IMR-90 (cell line): ENCODE measurements around the gene SLC37A3. TPM values are rescaled to one million over a fixed set of nuclear protein-coding genes. Genes with fewer than 3 reads are reported as not detected.

Experiments used
- ATAC-seq: fragments of 200-7000 bp; cut with Tn5 transposase; 2 replicates; pipeline ENCODE4 v1.9.1; 2020; ENCODE audit warnings: low read depth, mild to moderate bottlenecking, moderate library complexity
- BruUV-seq: library from RNA; stranded (reverse); fragments of 400-500 nt; replicated peaks from 2 replicates; lab custom pipeline; 2021; lab: Mats Ljungman, UMichigan
- CTCF ChIA-PET: fragments of 300-600 bp; formaldehyde crosslinking; extraction: SDS; loops from one replicate; lab custom pipeline; 2021; ENCODE audit warnings: antibody characterized with exemption; lab: Yijun Ruan, JAX
- POLR2A ChIA-PET: fragments of 300-600 bp; sonication (Branson Sonifier 250); formaldehyde crosslinking; loops from one replicate; lab custom pipeline; 2022; ENCODE audit warnings: antibody characterized with exemption; ENCODE audit not compliant: unreplicated experiment; lab: Charles Lee
- DNase-seq: peaks from one replicate; pipeline ENCODE4 v3.0.0; 2013
- H2AFZ ChIP-seq: replicated peaks from 2 replicates; pipeline ENCODE3; 2013; ENCODE audit warnings: low read length, mild to moderate bottlenecking; ENCODE audit not compliant: poor library complexity
- H2AK5ac ChIP-seq: 2 replicates; pipeline ENCODE4 v1.6.1; 2013; ENCODE audit warnings: low read depth, low read length, inconsistent platforms
- H2AK9ac ChIP-seq: replicated peaks from 2 replicates; pipeline ENCODE3; 2013; ENCODE audit warnings: mild to moderate bottlenecking, low read depth, low read length, moderate library complexity; ENCODE audit not compliant: poor library complexity
- H2BK120ac ChIP-seq: 2 replicates; pipeline ENCODE4 v1.6.1; 2013; ENCODE audit warnings: low read depth, low read length, inconsistent platforms
- H2BK15ac ChIP-seq: 3 replicates; pipeline ENCODE4 v1.6.1; 2013; ENCODE audit warnings: low read depth, low read length, inconsistent platforms
- H2BK20ac ChIP-seq: 2 replicates; pipeline ENCODE4 v1.6.1; 2013; ENCODE audit warnings: low read depth, mild to moderate bottlenecking, inconsistent platforms, low read length, moderate library complexity
- H2BK5ac ChIP-seq: 2 replicates; pipeline ENCODE4 v1.6.1; 2013; ENCODE audit warnings: mild to moderate bottlenecking, low read depth, low read length, inconsistent platforms; ENCODE audit not compliant: poor library complexity, severe bottlenecking
- H3K14ac ChIP-seq: replicated peaks from 2 replicates; pipeline ENCODE4 v1.6.1; 2013; ENCODE audit warnings: low read depth, low read length, inconsistent platforms
- H3K18ac ChIP-seq: 2 replicates; pipeline ENCODE4 v1.6.1; 2013; ENCODE audit warnings: low read depth, low read length, control low read depth
- H3K23ac ChIP-seq: 2 replicates; pipeline ENCODE4 v1.6.1; 2013; ENCODE audit warnings: low read depth, low read length, inconsistent platforms
- H3K27ac ChIP-seq: 2 replicates; pipeline ENCODE4 v1.5.1; 2013; ENCODE audit warnings: mild to moderate bottlenecking, control low read depth, low read length; ENCODE audit not compliant: insufficient read depth
- H3K27me3 ChIP-seq: 2 replicates; pipeline ENCODE4 v1.6.1; 2013; ENCODE audit warnings: low read length; ENCODE audit not compliant: control insufficient read depth, insufficient read depth
- H3K36me3 ChIP-seq: 2 replicates; pipeline ENCODE4 v1.6.1; 2013; ENCODE audit warnings: low read length, mixed read lengths; ENCODE audit not compliant: control insufficient read depth, insufficient read depth
- H3K4ac ChIP-seq: 2 replicates; pipeline ENCODE4 v1.6.1; 2013; ENCODE audit warnings: low read depth, low read length, inconsistent platforms
- H3K4me1 ChIP-seq: 2 replicates; pipeline ENCODE4 v1.6.1; 2013; ENCODE audit warnings: low read length, mixed read lengths; ENCODE audit not compliant: control insufficient read depth, insufficient read depth
- H3K4me2 ChIP-seq: 2 replicates; pipeline ENCODE4 v1.6.1; 2013; ENCODE audit warnings: low read depth, mild to moderate bottlenecking, control low read depth, low read length, moderate library complexity
- H3K4me3 ChIP-seq: 2 replicates; pipeline ENCODE4 v1.5.1; 2013; ENCODE audit warnings: low read depth, mild to moderate bottlenecking, control low read depth, low read length, moderate library complexity; ENCODE audit not compliant: insufficient read depth
- H3K56ac ChIP-seq: 2 replicates; pipeline ENCODE4 v1.6.1; 2013; ENCODE audit warnings: low read length, inconsistent platforms; ENCODE audit not compliant: insufficient read depth; ENCODE audit errors: extremely low read depth
- H3K79me1 ChIP-seq, 2 experiments: 2 replicates each; pipeline ENCODE4 v1.6.1; 2013; ENCODE audit warnings: low read length in 2 of 2, inconsistent platforms in 1 of 2, low read depth in 1 of 2
- H3K9ac ChIP-seq: 2 replicates; pipeline ENCODE4 v1.6.1; 2013; ENCODE audit warnings: low read depth, low read length, control low read depth
- H3K9me1 ChIP-seq: 2 replicates; pipeline ENCODE4 v1.6.1; 2013; ENCODE audit warnings: low read length, inconsistent platforms; ENCODE audit not compliant: insufficient read depth
- H3K9me3 ChIP-seq: 2 replicates; pipeline ENCODE4 v1.6.1; 2013; ENCODE audit warnings: low read length; ENCODE audit not compliant: control insufficient read depth, insufficient read depth
- H4K20me1 ChIP-seq: 2 replicates; pipeline ENCODE4 v1.6.1; 2013; ENCODE audit warnings: low read length, inconsistent platforms; ENCODE audit not compliant: insufficient read depth
- H4K5ac ChIP-seq: 2 replicates; pipeline ENCODE4 v1.6.1; 2013; ENCODE audit warnings: mild to moderate bottlenecking, low read depth, low read length, control low read depth
- H4K8ac ChIP-seq, 2 experiments: 2 replicates each; pipeline ENCODE4 v1.6.1; 2013; ENCODE audit warnings: low read depth in 2 of 2, low read length in 2 of 2, control low read depth in 1 of 2, inconsistent platforms in 1 of 2
- H4K91ac ChIP-seq: 2 replicates; pipeline ENCODE4 v1.6.1; 2013; ENCODE audit warnings: low read depth, low read length, inconsistent platforms; ENCODE audit not compliant: insufficient read depth
- BHLHE40 ChIP-seq: fragments of 150-350 bp; IDR thresholded peaks from 2 replicates; pipeline ENCODE4 v1.6.1; 2016; ENCODE audit warnings: mild to moderate bottlenecking, low read depth, low read length
- CEBPB ChIP-seq: IDR thresholded peaks from 2 replicates; pipeline ENCODE4 v1.6.1; 2012; ENCODE audit warnings: low read depth, low read length, improper control_type of control experiment
- CHD1 ChIP-seq: IDR thresholded peaks from 2 replicates; pipeline ENCODE4 v1.6.1; 2012; ENCODE audit warnings: low read depth, low read length, improper control_type of control experiment
- ELK1 ChIP-seq: fragments of 150-350 bp; IDR thresholded peaks from 2 replicates; pipeline ENCODE4 v1.6.1; 2016; ENCODE audit warnings: low read depth, mild to moderate bottlenecking, low read length, moderate library complexity, borderline replicate concordance
- FOS ChIP-seq: fragments of 150-350 bp; IDR thresholded peaks from 2 replicates; pipeline ENCODE4 v1.6.1; 2016; ENCODE audit warnings: low read depth, low read length
- MAFK ChIP-seq: IDR thresholded peaks from 2 replicates; pipeline ENCODE4 v1.6.1; 2012; ENCODE audit warnings: low read depth, low read length, improper control_type of control experiment
- MAZ ChIP-seq: IDR thresholded peaks from 2 replicates; pipeline ENCODE4 v1.6.1; 2012; ENCODE audit warnings: low read depth, mild to moderate bottlenecking, low read length, improper control_type of control experiment, moderate library complexity, borderline replicate concordance
- NFE2L2 ChIP-seq: fragments of 150-350 bp; IDR thresholded peaks from 2 replicates; pipeline ENCODE4 v1.6.1; 2016; ENCODE audit warnings: low read depth, mild to moderate bottlenecking, low read length
- POLR2A ChIP-seq: IDR thresholded peaks from 2 replicates; pipeline ENCODE4 v1.6.1; 2012; ENCODE audit warnings: mild to moderate bottlenecking, low read depth, low read length
- SMC3 ChIP-seq: fragments of 150-350 bp; IDR thresholded peaks from 2 replicates; pipeline ENCODE4 v1.6.1; 2016; ENCODE audit warnings: low read depth, mild to moderate bottlenecking, antibody characterized with exemption, low read length, moderate library complexity
- USF2 ChIP-seq: fragments of 150-350 bp; IDR thresholded peaks from 2 replicates; pipeline ENCODE4 v1.6.1; 2017; ENCODE audit warnings: mild to moderate bottlenecking, antibody characterized with exemption, low read length, low read depth
- WGBS, 2 experiments: methylation state at CpG; one replicate each; pipeline versions ENCODE4 v1.1.5 to v1.1.7; 2013; ENCODE audit warnings: missing lambda C conversion rate in 2 of 2; ENCODE audit not compliant: insufficient read length in 1 of 2; ENCODE audit errors: extremely low coverage in 2 of 2; 5-methylcytosine and 5-hydroxymethylcytosine counted together
- dilution Hi-C: fragments of 300-500 bp; cut with HindIII; formaldehyde crosslinking; loops from one replicate; pipeline ENCODE4 v1.14.3; 2018; ENCODE audit warnings: low sequenced_read_pairs; ENCODE audit not compliant: unreplicated experiment
- in situ Hi-C: fragments of 300-500 bp; cut with MboI; formaldehyde crosslinking; loops from 3 replicates; pipeline ENCODE4 v1.14.3; 2019; ENCODE audit warnings: low sequenced_read_pairs, inconsistent platforms, mixed read lengths
- intact Hi-C: fragments of 100-400 bp; cut with micrococcal nuclease; formaldehyde crosslinking; loops from 2 replicates; pipeline ENCODE4 v1.10.0; 2022
- polyA plus RNA-seq, 3 experiments: library from polyadenylated mRNA; depleted of rRNA; stranded (reverse); fragments of >200 nt; gene quantifications; 2 replicates each; pipeline ENCODE4 v1.2.3, GENCODE V29; 2012; ENCODE audit warnings: low replicate concordance in 1 of 3
- total RNA-seq: library from RNA; depleted of rRNA; stranded (reverse); fragments of >200 nt; gene quantifications from 2 replicates; pipeline ENCODE4 v1.2.3, GENCODE V29; 2012

Gene SLC37A3
- total and polyA plus RNA-seq, 2 of the 4 experiments (the other 2 are of a cell fraction): 43.2 to 45.3 TPM

- Histone ChIP-seq H2BK15ac (no peak overlapping the region), H3K4me2 (no peak overlapping the region), H2AFZ (no peak overlapping the region), H3K79me1 (no peaks in the 10 kb centered on the region), H3K27ac (no peak overlapping the region), H3K4ac (no peak overlapping the region), H3K56ac (no peak overlapping the region), H4K5ac (no peak overlapping the region), H3K14ac (no peak overlapping the region), H3K36me3 (no peaks in the 10 kb centered on the region), H3K9me3 (no peaks in the 10 kb centered on the region), H3K9ac (no peak overlapping the region), H3K23ac (no peak overlapping the region), H2AK5ac (no peak overlapping the region), H4K8ac (no peak overlapping the region), H4K91ac (no peak overlapping the region), H2BK5ac (no peak overlapping the region), H2BK20ac (no peak overlapping the region), H3K4me1 (no peaks in the 10 kb centered on the region), H3K27me3 (peaks cover 2% of the 10 kb centered on the region), H3K4me3 (no peak overlapping the region), H4K20me1 (no peaks in the 10 kb centered on the region), H3K18ac (no peak overlapping the region), H2BK120ac (no peak overlapping the region), H3K9me1 (no peaks in the 10 kb centered on the region), H2AK9ac (no peak overlapping the region)
- BruUV-seq: no TSS peak
- POLR2A ChIA-PET: no interaction called here
- CTCF ChIA-PET: interaction anchor here (1.0 kb wide), 1 partner anchor 113 kb away, joined by 3 read pairs; no protein-coding TSS in a partner anchor
- dilution Hi-C loops: no loop called here
- in situ Hi-C loops: no loop called here
- DNase-seq: no peak
- ATAC-seq: no peak
- 89% methylated on average over 7 of the region's 8 CpGs; no CpG with 5 or more reads in 1 of the 2 experiments for WGBS, 2 experiments
- TF ChIP-seq FOS: no peak
- TF ChIP-seq ELK1: no peak
- no peak for TF ChIP-seq USF2
- no peak for TF ChIP-seq CEBPB
- no peak for TF ChIP-seq BHLHE40
- no peak for TF ChIP-seq CHD1
- no peak for TF ChIP-seq NFE2L2
- no peak for TF ChIP-seq SMC3
- no peak for TF ChIP-seq POLR2A
- TF ChIP-seq MAFK: no peak
- TF ChIP-seq MAZ: no peak
- intact Hi-C loops: no loop called here
Observed at GRCh38 chr7:140295224-140295738, 103.0 kb downstream of the SLC37A3 start.
